DMS53 (cell line): ENCODE measurements around the gene TAOK1.

ENCODE experiments used
- DNase-seq: peaks from one replicate; lab custom pipeline; 2025; lab: John Stamatoyannopoulos, UW

The TAOK1 gene

GRCh38 chr17:29584452-29585079 is 194.4 kb downstream of the TAOK1 start:
- DNase-seq = no peak

GRCh38 chr17:29585080-29585751 is 195.1 kb downstream of the TAOK1 start:
- DNase-seq = no peak

GRCh38 chr17:29586676-29587469 is 196.7 kb downstream of the TAOK1 start:
- DNase-seq = no peak

GRCh38 chr17:29587591-29587990 is 197.4 kb downstream of the TAOK1 start:
- DNase-seq = no peak

- no peak for DNase-seq
Measured at GRCh38 chr17:29588017-29588561, 197.9 kb downstream of the TAOK1 start.

GRCh38 chr17:29588562-29589411 is 198.6 kb downstream of the TAOK1 start:
- peak; percentile 68 for DNase-seq

GRCh38 chr17:29589524-29590410 is 199.6 kb downstream of the TAOK1 start, which contains the start of gene GIT1:
TSS of gene GIT1 (minus strand) at chr17:29589648. CDS start at chr17:29589378, 270 bp downstream.
- peak; percentile 91 for DNase-seq

- DNase-seq = peak; percentile 80
Measured at GRCh38 chr17:29590411-29591145, 200.4 kb downstream of the TAOK1 start.

- DNase-seq = peak; percentile 82
Measured at GRCh38 chr17:29591146-29591736, 201.1 kb downstream of the TAOK1 start.

- DNase-seq = peak; percentile 93
Measured at GRCh38 chr17:29591737-29592608, 201.8 kb downstream of the TAOK1 start.

GRCh38 chr17:29592850-29593551 is 202.8 kb downstream of the TAOK1 start, which contains the start of gene ANKRD13B:
TSS of gene ANKRD13B (plus strand) at chr17:29593132. CDS start at chr17:29593622, 490 bp downstream.
- peak; percentile 68 for DNase-seq

- DNase-seq = peak; percentile 61
Measured at GRCh38 chr17:29593591-29594518, 203.7 kb downstream of the TAOK1 start.

GRCh38 chr17:29594519-29595090 is 204.4 kb downstream of the TAOK1 start:
- no peak for DNase-seq

GRCh38 chr17:29595107-29595942 is 205.2 kb downstream of the TAOK1 start:
- DNase-seq = no peak
